HepG2 (cell line): ENCODE measurements around the gene GDPD5. TPM values are rescaled to one million over a fixed set of nuclear protein-coding genes. Genes with fewer than 3 reads are reported as not detected.

ENCODE experiments used
- ADNP ChIP-seq: sonication (generic); formaldehyde crosslinking; IDR thresholded peaks from 2 replicates; pipeline ENCODE4 v1.4.0; 2020; ENCODE audit warnings: missing genetic modification reagents
- CC2D1A ChIP-seq: sonication (generic); formaldehyde crosslinking; IDR thresholded peaks from 2 replicates; pipeline ENCODE4 v1.8.1; 2023; ENCODE audit warnings: mild to moderate bottlenecking, missing genetic modification reagents
- DMAP1 ChIP-seq: IDR thresholded peaks from 2 replicates; pipeline ENCODE4 v1.6.1; 2016
- EP300 ChIP-seq, 3 experiments: sonication (generic) in 1 of 3; formaldehyde crosslinking in 1 of 3; IDR thresholded peaks; 2 replicates each; pipeline versions ENCODE4 v1.5.1 to v1.6.1; 2011 to 2020; ENCODE audit warnings: low read depth in 2 of 3, low read length in 2 of 3, borderline replicate concordance in 1 of 3, improper control_type of control experiment in 1 of 3, mild to moderate bottlenecking in 1 of 3, missing genetic modification reagents in 1 of 3, moderate library complexity in 1 of 3
- GFI1 ChIP-seq: sonication (generic); formaldehyde crosslinking; IDR thresholded peaks from 2 replicates; pipeline ENCODE4 v1.5.0; 2020; ENCODE audit warnings: missing genetic modification reagents, mild to moderate bottlenecking, borderline replicate concordance
- GTF2F1 ChIP-seq: fragments of 150-350 bp; IDR thresholded peaks from 2 replicates; pipeline ENCODE4 v1.6.1; 2014; ENCODE audit warnings: low read length
- HHEX ChIP-seq: IDR thresholded peaks from 2 replicates; pipeline ENCODE4 v1.6.1; 2016; ENCODE audit warnings: control low read depth
- IRF9 ChIP-seq: sonication (generic); formaldehyde crosslinking; IDR thresholded peaks from 2 replicates; pipeline ENCODE4 v1.8.0; 2022; ENCODE audit warnings: missing genetic modification reagents, mild to moderate bottlenecking, borderline replicate concordance
- ISX ChIP-seq: sonication (generic); formaldehyde crosslinking; conservative IDR thresholded peaks from 2 replicates; pipeline ENCODE4 v1.5.0; 2020; ENCODE audit warnings: missing genetic modification reagents
- KLF11 ChIP-seq: IDR thresholded peaks from 2 replicates; pipeline ENCODE4 v1.6.1; 2016; ENCODE audit warnings: missing compliant biosample characterization
- LCORL ChIP-seq, 2 experiments: fragments of 450-650 bp in 1 of 2; sonication (generic) in 1 of 2; formaldehyde crosslinking in 1 of 2; IDR thresholded peaks; 2 replicates each; pipeline versions ENCODE4 v1.5.0 to v1.6.1; 2017 to 2020; ENCODE audit warnings: antibody characterized with exemption in 1 of 2, missing genetic modification reagents in 1 of 2
- MED13 ChIP-seq: sonication (generic); formaldehyde crosslinking; IDR thresholded peaks from 2 replicates; pipeline ENCODE4 v1.5.0; 2020; ENCODE audit warnings: missing genetic modification reagents
- MTA1 ChIP-seq: sonication (generic); formaldehyde crosslinking; IDR thresholded peaks from 2 replicates; pipeline ENCODE4 v1.4.0; 2020; ENCODE audit warnings: missing genetic modification reagents, mild to moderate bottlenecking, borderline replicate concordance
- PTBP1 ChIP-seq: fragments of 200-400 bp; formaldehyde crosslinking; IDR thresholded peaks from 2 replicates; pipeline ENCODE4 v1.6.1; 2018; ENCODE audit warnings: low read length, low read depth; ENCODE audit not compliant: poor library complexity, severe bottlenecking
- RXRB ChIP-seq: IDR thresholded peaks from 2 replicates; pipeline ENCODE4 v1.6.1; 2016; ENCODE audit warnings: borderline replicate concordance, missing genetic modification reagents, missing compliant biosample characterization
- SCMH1 ChIP-seq: sonication (generic); formaldehyde crosslinking; IDR thresholded peaks from 2 replicates; pipeline ENCODE4 v1.9.0; 2021; ENCODE audit warnings: missing genetic modification reagents, mild to moderate bottlenecking, borderline replicate concordance
- SIN3A ChIP-seq: IDR thresholded peaks from 2 replicates; pipeline ENCODE4 v1.6.1; 2011; ENCODE audit warnings: low read depth, mild to moderate bottlenecking, control low read depth, low read length, borderline replicate concordance
- SYNCRIP ChIP-seq: fragments of 200-400 bp; formaldehyde crosslinking; IDR thresholded peaks from 2 replicates; pipeline ENCODE4 v1.6.1; 2018; ENCODE audit warnings: mild to moderate bottlenecking, low read depth, low read length; ENCODE audit not compliant: insufficient read depth
- TCF7L2 ChIP-seq: IDR thresholded peaks from 2 replicates; pipeline ENCODE4 v1.6.1; 2011; ENCODE audit warnings: mild to moderate bottlenecking, low read depth, low read length, moderate library complexity
- ZBTB7A ChIP-seq: sonication (generic); formaldehyde crosslinking; IDR thresholded peaks from 2 replicates; pipeline ENCODE4 v1.8.0; 2022; ENCODE audit warnings: mild to moderate bottlenecking, missing genetic modification reagents
- ZFP36 ChIP-seq: fragments of 150-350 bp; IDR thresholded peaks from 2 replicates; pipeline ENCODE4 v1.6.1; 2018; ENCODE audit warnings: borderline replicate concordance, low read length, low read depth; ENCODE audit not compliant: partially characterized antibody
- ZNF260 ChIP-seq: sonication (generic); formaldehyde crosslinking; IDR thresholded peaks from 2 replicates; pipeline ENCODE4 v1.4.0; 2020; ENCODE audit warnings: missing genetic modification reagents, low read depth, mild to moderate bottlenecking, borderline replicate concordance
- ZNF264 ChIP-seq: sonication (generic); formaldehyde crosslinking; IDR thresholded peaks from 2 replicates; pipeline ENCODE4 v1.4.0; 2020; ENCODE audit warnings: missing genetic modification reagents
- ZNF496 ChIP-seq: sonication (generic); formaldehyde crosslinking; IDR thresholded peaks from 2 replicates; pipeline ENCODE4 v1.8.1; 2023; ENCODE audit warnings: mild to moderate bottlenecking, moderate library complexity, missing genetic modification reagents; ENCODE audit not compliant: insufficient replicate concordance
- ZNF652 ChIP-seq: IDR thresholded peaks from 2 replicates; pipeline ENCODE4 v1.6.1; 2016; ENCODE audit warnings: low read depth, borderline replicate concordance
- ZNF761 ChIP-seq: sonication (generic); formaldehyde crosslinking; conservative IDR thresholded peaks from 2 replicates; pipeline ENCODE4 v1.4.0; 2020; ENCODE audit warnings: mild to moderate bottlenecking, missing genetic modification reagents
- ZNF777 ChIP-seq: sonication (generic); formaldehyde crosslinking; IDR thresholded peaks from 2 replicates; pipeline ENCODE4 v1.4.0; 2020; ENCODE audit warnings: missing genetic modification reagents
- polyA plus RNA-seq, 8 experiments: library from polyadenylated mRNA; depleted of rRNA in 3 of 8; stranded (reverse) in 7 of 8; unstranded in 1 of 8; fragments of >200 nt; fragmentation: Illumina TruSeq in 4 of 8; extraction: Trizol in 4 of 8; gene quantifications; 2 replicates each; pipeline versions ENCODE4 v1.2.1 to v1.2.3, GENCODE V29; 2011 to 2016; ENCODE audit warnings: low read depth in 4 of 8, missing spikeins in 1 of 8, mixed read lengths in 1 of 8; ENCODE audit not compliant: insufficient read depth in 1 of 8
- total RNA-seq, 5 experiments: library from RNA; depleted of rRNA; stranded (reverse); fragments of >200 nt; fragmentation: Illumina TruSeq; extraction: Trizol; gene quantifications; 2 replicates each; pipeline ENCODE4 v1.2.3, GENCODE V29; 2016; ENCODE audit warnings: low read depth in 1 of 5
- TF ChIP-seq, protein P1 (sequence below): sonication (generic); formaldehyde crosslinking; IDR thresholded peaks from 2 replicates; pipeline ENCODE4 v1.9.0; 2021; ENCODE audit warnings: missing genetic modification reagents, borderline replicate concordance

The GDPD5 gene
- total and polyA plus RNA-seq, 2 of the 13 experiments (the other 11 are each of a cell fraction or from before 2014, with no cell fraction given) = 55.0 to 67.5 TPM

DNA sequence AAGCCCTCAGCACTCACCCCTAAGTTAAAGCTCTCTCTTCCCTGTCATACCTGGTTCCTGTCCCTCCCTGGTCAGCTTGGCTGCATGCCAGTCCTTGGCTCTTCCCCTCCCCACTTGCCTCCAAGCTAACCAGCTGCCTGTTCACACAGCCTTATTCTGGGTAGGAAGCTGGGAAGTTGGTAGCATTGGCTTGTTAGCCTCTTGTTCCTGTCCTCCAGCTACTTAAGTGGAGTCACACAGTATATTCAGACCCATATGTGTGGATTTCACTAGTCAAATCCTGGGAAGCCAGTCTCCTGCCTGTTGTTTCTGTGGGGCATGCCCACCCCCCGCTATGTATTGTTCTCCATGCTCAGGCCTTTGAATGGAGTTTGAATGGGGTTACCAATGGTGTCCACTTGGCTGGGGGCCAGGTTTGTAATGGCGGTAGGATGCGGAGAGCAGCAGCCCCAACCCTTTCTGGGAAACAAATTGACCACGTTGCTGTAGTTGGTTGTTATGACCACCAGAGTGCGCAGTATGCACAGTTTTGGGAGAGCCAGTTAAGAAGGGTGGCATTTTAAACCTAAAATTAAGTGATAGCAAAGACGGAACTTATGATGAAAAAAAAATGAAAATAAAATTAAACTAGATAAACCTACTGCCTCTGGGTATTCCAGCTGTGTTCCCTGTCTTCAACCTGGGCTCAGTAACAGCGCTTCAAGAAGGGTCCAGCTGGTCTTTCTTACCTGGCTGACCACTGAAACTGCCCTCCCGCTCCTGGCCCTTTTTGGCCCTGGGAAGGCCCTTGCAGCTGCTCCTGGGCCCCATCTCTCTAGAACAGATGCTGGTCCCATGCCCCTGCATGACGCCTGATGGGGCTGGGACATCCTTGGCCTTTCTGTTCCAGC lies 137.1 kb downstream of the GDPD5 start (continued):
- TF ChIP-seq IRF9 (CRISPR knock-in tag) (no peak), GFI1 (CRISPR knock-in tag) (no peak), TCF7L2 (no peak), ZBTB7A (CRISPR knock-in tag) (no peak), ZNF260 (CRISPR knock-in tag) (no peak), RXRB (0 out of 2 replicates have a peak, but pooled peaks have one; percentile 9), DMAP1 (CRISPR knock-in tag) (no peak), MTA1 (no peak), GTF2F1 (no peak), MED13 (no peak), ADNP (CRISPR knock-in tag) (no peak), ZNF496 (CRISPR knock-in tag) (no peak), LCORL (IDR thresholded peaks at IDR 0.05) (no peak; the same call in 1 of the 2 replicates), LCORL (CRISPR knock-in tag; IDR thresholded peaks at IDR 0.05) (peak; percentile 60), SYNCRIP (no peak), PTBP1 (no peak), ZNF652 (CRISPR knock-in tag) (no peak), EP300 (IDR thresholded peaks at IDR 0.05; ENCODE audit: low read depth in 2 of 2, low read length in 2 of 2) (no peak), EP300 (CRISPR knock-in tag; IDR thresholded peaks at IDR 0.05; ENCODE audit: borderline replicate concordance) (no peak), HHEX (CRISPR knock-in tag) (no peak), ZNF761 (no peak), KLF11 (CRISPR knock-in tag) (no peak), ZNF264 (CRISPR knock-in tag) (no peak), SCMH1 (no peak), ZFP36 (no peak), SIN3A (no peak), ISX (CRISPR knock-in tag) (no peak), CC2D1A (CRISPR knock-in tag) (no peak), ZNF777 (no peak)
- TF ChIP-seq, protein P1, sequence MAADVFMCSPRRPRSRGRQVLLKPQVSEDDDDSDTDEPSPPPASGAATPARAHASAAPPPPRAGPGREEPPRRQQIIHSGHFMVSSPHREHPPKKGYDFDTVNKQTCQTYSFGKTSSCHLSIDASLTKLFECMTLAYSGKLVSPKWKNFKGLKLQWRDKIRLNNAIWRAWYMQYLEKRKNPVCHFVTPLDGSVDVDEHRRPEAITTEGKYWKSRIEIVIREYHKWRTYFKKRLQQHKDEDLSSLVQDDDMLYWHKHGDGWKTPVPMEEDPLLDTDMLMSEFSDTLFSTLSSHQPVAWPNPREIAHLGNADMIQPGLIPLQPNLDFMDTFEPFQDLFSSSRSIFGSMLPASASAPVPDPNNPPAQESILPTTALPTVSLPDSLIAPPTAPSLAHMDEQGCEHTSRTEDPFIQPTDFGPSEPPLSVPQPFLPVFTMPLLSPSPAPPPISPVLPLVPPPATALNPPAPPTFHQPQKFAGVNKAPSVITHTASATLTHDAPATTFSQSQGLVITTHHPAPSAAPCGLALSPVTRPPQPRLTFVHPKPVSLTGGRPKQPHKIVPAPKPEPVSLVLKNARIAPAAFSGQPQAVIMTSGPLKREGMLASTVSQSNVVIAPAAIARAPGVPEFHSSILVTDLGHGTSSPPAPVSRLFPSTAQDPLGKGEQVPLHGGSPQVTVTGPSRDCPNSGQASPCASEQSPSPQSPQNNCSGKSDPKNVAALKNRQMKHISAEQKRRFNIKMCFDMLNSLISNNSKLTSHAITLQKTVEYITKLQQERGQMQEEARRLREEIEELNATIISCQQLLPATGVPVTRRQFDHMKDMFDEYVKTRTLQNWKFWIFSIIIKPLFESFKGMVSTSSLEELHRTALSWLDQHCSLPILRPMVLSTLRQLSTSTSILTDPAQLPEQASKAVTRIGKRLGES (CRISPR knock-in tag) = no peak
